ENCODE measurements around the gene POFUT1. TPM values are rescaled to one million over a fixed set of nuclear protein-coding genes. Genes with fewer than 3 reads are reported as not detected.

The POFUT1 gene
- total and polyA plus RNA-seq, 2 of the 8 experiments (the other 6 are each of a cell fraction or from before 2014, with no cell fraction given), result 19.4 to 24.4 TPM

- no peak for TF ChIP-seq YY1 (IDR thresholded peaks at IDR 0.05; ENCODE audit: low read depth, low read length)
- no peak for TF ChIP-seq TCF12 (IDR thresholded peaks at IDR 0.05; ENCODE audit: low read depth, low read length)
- TF ChIP-seq CHD7 (IDR thresholded peaks at IDR 0.05; ENCODE audit: insufficient replicate concordance, low read length), result no peak
- TF ChIP-seq FOSL1 (IDR thresholded peaks at IDR 0.05; ENCODE audit: insufficient read depth, low read depth, low read length), result no peak
Measured at GRCh38 chr20:32213870-32214269, 6.2 kb downstream of the POFUT1 start (continued).
